HFF-Myc (cell line): ENCODE results near the gene ALAD.

Source experiments
- DNase-seq: peaks from one replicate; pipeline ENCODE4 v3.0.0-alpha.2; 2011; ENCODE audit warnings: low read depth; ENCODE audit errors: extremely low read depth
- H3K4me3 ChIP-seq: replicated peaks from 2 replicates; pipeline ENCODE4 v1.5.1; 2011; ENCODE audit warnings: low read depth, mild to moderate bottlenecking, control low read depth, low read length
- TF ChIP-seq, protein P1 (sequence below): IDR thresholded peaks from 2 replicates; pipeline ENCODE4 v1.5.1; 2012; ENCODE audit warnings: mild to moderate bottlenecking, low read depth, low read length, control low read depth; ENCODE audit errors: missing control alignments

ALAD gene

DNA sequence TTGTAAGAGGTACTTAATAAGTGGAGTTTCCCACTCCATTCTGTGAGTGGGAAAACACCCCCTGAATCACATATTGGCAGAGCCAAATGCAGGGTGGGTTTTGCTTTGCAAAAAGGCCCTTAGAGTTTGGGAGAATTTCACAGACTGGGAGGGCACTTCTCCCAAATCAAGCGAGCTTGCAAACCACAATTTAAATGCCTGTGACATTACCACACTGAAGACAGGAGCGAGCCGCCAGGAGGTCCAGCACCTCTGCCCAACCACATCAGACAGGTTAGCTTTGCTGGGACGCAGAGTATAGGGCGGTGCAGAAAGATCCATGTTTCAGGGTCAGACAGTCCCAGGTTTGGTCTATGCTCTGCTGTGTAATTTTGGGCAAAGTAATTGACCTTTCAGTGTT lies 2.3 kb downstream of the ALAD start:
- H3K4me3 ChIP-seq: no peak overlapping the region
- TF ChIP-seq, protein P1, sequence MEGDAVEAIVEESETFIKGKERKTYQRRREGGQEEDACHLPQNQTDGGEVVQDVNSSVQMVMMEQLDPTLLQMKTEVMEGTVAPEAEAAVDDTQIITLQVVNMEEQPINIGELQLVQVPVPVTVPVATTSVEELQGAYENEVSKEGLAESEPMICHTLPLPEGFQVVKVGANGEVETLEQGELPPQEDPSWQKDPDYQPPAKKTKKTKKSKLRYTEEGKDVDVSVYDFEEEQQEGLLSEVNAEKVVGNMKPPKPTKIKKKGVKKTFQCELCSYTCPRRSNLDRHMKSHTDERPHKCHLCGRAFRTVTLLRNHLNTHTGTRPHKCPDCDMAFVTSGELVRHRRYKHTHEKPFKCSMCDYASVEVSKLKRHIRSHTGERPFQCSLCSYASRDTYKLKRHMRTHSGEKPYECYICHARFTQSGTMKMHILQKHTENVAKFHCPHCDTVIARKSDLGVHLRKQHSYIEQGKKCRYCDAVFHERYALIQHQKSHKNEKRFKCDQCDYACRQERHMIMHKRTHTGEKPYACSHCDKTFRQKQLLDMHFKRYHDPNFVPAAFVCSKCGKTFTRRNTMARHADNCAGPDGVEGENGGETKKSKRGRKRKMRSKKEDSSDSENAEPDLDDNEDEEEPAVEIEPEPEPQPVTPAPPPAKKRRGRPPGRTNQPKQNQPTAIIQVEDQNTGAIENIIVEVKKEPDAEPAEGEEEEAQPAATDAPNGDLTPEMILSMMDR: no peak
- no peak for DNase-seq

DNA sequence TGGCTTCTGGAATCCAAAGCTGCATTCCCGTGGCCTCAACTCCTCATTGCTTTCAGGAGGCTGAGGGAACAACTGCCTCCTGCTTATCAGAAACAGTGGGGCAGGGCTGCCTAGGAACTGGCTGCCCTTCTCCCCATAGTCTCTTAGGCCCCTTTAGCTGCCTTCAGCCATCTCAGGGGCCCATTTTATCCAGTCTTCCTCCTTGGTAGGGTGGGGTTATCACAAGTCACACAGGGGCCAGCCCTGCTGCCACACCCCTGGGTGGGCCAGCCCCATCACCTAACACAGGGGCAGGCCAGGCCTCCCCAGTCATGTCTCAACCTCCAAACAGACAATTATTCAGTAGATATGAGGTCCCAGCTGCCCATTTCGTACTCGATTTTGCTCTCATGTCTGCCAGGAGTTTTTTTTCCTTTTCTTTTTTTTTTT lies 3.9 kb downstream of the ALAD start:
- H3K4me3 ChIP-seq: no peak overlapping the region
- TF ChIP-seq, protein P1: no peak
- DNase-seq: no peak

DNA sequence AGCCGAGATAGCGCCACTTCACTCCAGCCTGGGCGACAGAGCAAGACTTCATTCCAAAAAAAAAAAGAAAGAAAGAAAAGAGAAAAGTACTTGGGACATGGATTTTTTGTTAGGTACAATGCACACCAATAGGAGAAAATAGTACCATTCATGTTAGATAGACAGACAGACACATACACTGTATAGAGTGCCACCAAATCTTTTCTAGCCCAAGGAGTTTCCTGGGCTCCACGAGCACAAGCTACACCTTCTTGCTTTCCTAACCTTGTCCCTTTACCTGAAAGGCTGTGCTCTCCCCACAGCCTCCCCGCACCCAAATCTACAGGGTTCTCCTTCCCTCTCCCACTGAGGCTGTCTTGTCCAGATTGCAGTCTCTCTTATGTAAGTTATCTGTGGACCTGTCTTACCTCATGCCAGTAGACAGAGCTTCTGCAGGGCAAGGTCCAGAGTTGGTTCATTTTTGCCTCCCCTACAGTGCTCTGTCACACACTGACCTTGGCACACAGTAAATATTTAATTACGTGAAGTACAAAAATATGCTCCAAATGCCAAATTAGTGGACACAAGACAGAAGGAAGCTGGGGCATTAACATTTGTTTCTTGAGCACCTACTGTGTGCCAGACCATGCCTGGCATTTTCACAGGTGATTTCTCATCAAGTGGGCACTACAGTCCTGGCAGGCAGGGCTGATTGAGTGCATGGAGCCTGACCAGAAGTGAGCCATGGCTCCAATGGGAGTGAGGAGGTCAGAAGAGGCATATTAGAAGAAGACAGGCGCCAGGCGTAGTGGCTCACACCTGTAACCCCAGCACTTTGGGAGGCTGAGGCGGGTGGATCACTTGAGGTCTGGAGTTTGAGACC lies 5.9 kb downstream of the ALAD start:
- DNase-seq: no peak
- no peak overlapping the region for H3K4me3 ChIP-seq
- TF ChIP-seq, protein P1: no peak

DNA sequence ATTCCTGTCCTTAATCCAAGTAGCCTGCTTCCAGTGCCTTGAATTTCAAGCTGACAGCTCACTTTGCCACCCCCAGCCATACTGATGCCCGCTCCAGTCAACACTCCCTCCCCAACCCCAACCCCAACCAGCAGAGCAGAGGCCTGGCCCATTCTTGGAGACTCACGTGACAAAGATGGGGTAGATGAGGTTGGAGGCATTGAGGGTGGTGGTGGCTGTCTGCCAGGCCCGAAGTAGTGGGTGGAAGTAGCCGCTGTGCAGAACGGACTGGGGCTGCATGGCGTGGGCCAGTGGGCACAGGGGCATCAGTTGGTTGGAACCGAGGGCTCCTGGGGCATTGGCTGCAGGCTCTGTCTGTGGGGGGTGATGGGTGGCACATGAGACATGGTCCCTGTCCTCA lies 7.8 kb downstream of the ALAD start:
- TF ChIP-seq, protein P1: no peak
- no peak overlapping the region for H3K4me3 ChIP-seq
- DNase-seq: no peak

DNA sequence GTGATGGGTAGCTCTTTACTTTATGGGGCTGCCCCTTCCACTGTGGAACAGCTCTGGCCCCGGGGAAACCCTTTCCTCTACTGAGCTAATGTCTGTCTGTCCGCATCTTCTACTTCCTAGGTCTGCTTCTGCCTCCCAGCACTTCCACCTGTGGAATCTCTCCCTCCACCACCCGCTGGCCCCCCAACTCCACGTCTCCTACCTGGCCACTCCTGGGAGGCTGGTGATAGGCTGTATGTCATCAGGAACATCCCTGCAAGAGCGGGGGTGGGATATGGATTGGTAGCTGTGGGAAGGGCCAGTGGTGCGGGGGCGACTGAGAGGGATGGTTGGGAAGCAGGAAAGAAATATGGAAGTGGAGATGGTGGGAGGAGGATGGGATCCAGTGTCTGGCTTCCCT lies 9.2 kb downstream of the ALAD start:
- TF ChIP-seq, protein P1: no peak
- no peak for DNase-seq
- H3K4me3 ChIP-seq: no peak overlapping the region

DNA sequence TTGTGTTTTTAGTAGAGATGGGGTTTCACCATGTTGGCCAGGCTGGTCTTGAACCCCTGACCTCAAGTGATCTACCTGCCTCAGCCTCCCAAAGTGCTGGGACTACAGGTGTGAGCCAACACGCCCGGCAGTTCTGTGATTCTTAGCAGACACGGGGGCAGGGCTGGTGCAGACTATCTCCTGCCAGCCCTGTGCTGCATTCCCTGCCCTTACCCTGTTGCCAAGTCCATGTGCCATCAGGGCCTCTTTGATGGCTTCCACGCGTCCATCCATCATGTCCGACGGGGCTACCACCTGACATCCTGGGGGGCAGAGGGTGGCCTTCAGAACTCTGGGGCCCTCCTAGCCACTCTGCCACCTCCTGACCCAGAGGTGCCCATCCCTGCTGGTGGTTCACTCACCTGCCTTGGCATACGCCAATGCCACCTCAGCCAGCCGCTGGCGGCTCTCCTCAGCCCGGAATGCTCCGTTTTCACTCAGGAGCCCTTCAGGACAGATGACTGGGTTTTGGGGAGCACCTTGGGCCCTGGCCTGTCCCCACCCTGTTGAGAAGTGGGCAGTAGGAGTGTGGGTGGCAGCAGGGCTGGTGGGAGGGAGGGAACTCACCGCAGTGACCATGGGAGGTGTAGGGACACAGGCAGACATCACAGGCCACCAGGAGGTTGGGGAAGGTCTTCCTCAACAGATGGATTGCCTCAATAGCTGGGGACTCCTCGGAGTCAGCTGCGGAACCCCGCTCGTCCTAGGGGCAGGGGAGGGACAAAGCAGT lies 10.7 kb downstream of the ALAD start:
- no peak overlapping the region for H3K4me3 ChIP-seq
- TF ChIP-seq, protein P1: no peak
- DNase-seq: no peak
